ENCODE measurements around the gene TXNDC11.
"Not testable (repeated sequence)": the region's sequence is repeated elsewhere in the genome, so short reads cannot be mapped to it uniquely, and the experiment has no call there.

The TXNDC11 gene

GRCh38 chr16:11742536-11743307 is at the start of gene TXNDC11:
Gene TXNDC11 (minus strand): TSS chr16:11742857. CDS start chr16:11742730, 127 bp downstream.
- peak; percentile 81 for DNase-seq (ENCODE audit: low read depth, low spot score)
- H3K27ac ChIP-seq = peak within 1 kb of the TSS; percentile 84

GRCh38 chr16:11791144-11791828 is 48.6 kb upstream of the TXNDC11 start:
- no peak overlapping the region for H3K27ac ChIP-seq
- DNase-seq (ENCODE audit: low read depth, low spot score) = no peak

GRCh38 chr16:11788914-11789313 is 46.3 kb upstream of the TXNDC11 start:
- no peak overlapping the region for H3K27ac ChIP-seq
- no peak for DNase-seq (ENCODE audit: low read depth, low spot score)

- peak overlapping the region; percentile 91 for H3K27ac ChIP-seq
- not testable (repeated sequence) for DNase-seq (ENCODE audit: low read depth, low spot score)
Observed at GRCh38 chr16:11784980-11785599, 42.4 kb upstream of the TXNDC11 start.

- H3K27ac ChIP-seq = peak overlapping the region; percentile 91
- DNase-seq (ENCODE audit: low read depth, low spot score) = not testable (repeated sequence)
Observed at GRCh38 chr16:11784381-11784780, 41.7 kb upstream of the TXNDC11 start.

GRCh38 chr16:11784038-11784369 is 41.3 kb upstream of the TXNDC11 start:
- H3K27ac ChIP-seq = peak overlapping the region; percentile 91
- DNase-seq (ENCODE audit: low read depth, low spot score) = no peak

- H3K27ac ChIP-seq = peak overlapping the region; percentile 91
- DNase-seq (ENCODE audit: low read depth, low spot score) = no peak
Observed at GRCh38 chr16:11783319-11784037, 40.8 kb upstream of the TXNDC11 start.

GRCh38 chr16:11781773-11782172 is 39.1 kb upstream of the TXNDC11 start:
- peak; percentile 71 for DNase-seq (ENCODE audit: low read depth, low spot score)
- peak overlapping the region; percentile 91 for H3K27ac ChIP-seq

- no peak for DNase-seq (ENCODE audit: low read depth, low spot score)
- peak overlapping the region; percentile 91 for H3K27ac ChIP-seq
Observed at GRCh38 chr16:11780991-11781680, 38.5 kb upstream of the TXNDC11 start.

GRCh38 chr16:11779074-11779473 is 36.4 kb upstream of the TXNDC11 start:
- H3K27ac ChIP-seq = no peak overlapping the region
- DNase-seq (ENCODE audit: low read depth, low spot score) = no peak

GRCh38 chr16:11774065-11774626 is 31.5 kb upstream of the TXNDC11 start:
- H3K27ac ChIP-seq = no peak overlapping the region
- no peak for DNase-seq (ENCODE audit: low read depth, low spot score)

GRCh38 chr16:11768849-11769248 is 26.2 kb upstream of the TXNDC11 start:
- H3K27ac ChIP-seq = no peak overlapping the region
- DNase-seq (ENCODE audit: low read depth, low spot score) = no peak

GRCh38 chr16:11762431-11762830 is 19.8 kb upstream of the TXNDC11 start:
- H3K27ac ChIP-seq = no peak overlapping the region

GRCh38 chr16:11759997-11760396 is 17.3 kb upstream of the TXNDC11 start:
- H3K27ac ChIP-seq = no peak overlapping the region
- DNase-seq (ENCODE audit: low read depth, low spot score) = no peak

More at GRCh38 chr16:11762431-11762830, 19.8 kb upstream of the TXNDC11 start:
- no peak for DNase-seq (ENCODE audit: low read depth, low spot score)

- no peak for DNase-seq (ENCODE audit: low read depth, low spot score)
Observed at GRCh38 chr16:11759163-11759834, 16.6 kb upstream of the TXNDC11 start.

GRCh38 chr16:11757671-11758545 is 15.3 kb upstream of the TXNDC11 start:
- H3K27ac ChIP-seq = no peak overlapping the region
- no peak for DNase-seq (ENCODE audit: low read depth, low spot score)

More at GRCh38 chr16:11759163-11759834, 16.6 kb upstream of the TXNDC11 start:
- no peak overlapping the region for H3K27ac ChIP-seq

GRCh38 chr16:11756248-11756647 is 13.6 kb upstream of the TXNDC11 start:
- no peak for DNase-seq (ENCODE audit: low read depth, low spot score)
- no peak overlapping the region for H3K27ac ChIP-seq
